Measurements from ENCODE around the gene HOXA6.

HOXA6 gene

DNA sequence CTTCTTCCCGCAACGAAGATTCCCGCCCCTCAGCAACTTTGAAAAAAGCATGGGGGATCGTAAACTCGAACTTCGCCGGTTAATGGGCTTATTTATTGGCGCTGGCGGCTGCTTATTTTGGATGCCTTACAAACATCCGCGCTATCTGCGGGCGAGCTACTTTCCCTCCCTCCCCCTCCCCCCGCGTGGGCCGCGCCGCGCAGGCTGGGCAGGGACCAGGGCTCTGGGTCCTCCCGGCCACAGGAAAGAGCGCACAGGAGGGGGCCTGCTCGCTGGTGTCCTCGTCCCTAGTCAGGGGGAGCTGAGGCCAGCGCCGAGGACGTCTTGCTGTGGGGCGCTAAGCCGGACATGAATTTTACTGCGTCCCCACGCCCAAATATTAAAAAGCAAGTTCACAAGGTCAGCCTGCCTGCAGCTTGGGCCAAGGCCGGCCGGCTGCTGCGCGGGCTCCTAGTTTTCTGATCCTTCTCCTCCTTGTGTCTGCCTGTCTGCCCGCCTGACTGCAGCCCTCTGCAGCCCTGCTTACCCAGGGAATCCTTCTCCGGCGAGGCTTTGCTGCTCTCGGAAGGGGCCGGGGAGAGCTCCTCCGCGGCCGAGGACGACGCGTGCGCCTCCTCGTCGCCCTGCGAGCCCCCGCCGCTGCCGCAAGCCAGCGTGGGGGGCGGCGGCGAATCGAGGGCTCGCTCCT is 25.4 kb upstream of the HOXA6 start:
- no peak for DNase-seq

DNA sequence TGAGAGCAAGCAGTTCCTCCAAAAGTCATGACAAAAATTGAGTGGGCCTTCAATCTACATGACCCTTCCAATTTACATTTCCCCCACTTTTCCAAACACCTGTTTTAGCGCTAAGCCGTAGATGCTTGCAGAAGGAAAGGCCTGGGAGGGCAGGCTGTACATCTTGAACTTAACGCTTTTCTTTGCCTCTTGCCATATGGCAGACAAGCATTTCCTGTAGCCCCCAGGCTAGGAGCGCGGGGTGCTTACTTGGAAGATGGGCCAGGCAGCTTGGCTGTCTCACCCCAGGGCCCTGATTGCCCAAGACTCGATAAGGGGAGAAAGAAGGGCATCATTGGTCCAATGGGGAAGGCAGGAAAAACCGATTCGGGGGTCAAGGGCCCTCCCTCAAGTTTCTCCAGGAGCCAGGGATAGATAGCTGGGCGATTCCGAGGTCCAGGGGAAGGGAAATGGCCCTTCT is 24.8 kb upstream of the HOXA6 start:
- DNase-seq = no peak

DNA sequence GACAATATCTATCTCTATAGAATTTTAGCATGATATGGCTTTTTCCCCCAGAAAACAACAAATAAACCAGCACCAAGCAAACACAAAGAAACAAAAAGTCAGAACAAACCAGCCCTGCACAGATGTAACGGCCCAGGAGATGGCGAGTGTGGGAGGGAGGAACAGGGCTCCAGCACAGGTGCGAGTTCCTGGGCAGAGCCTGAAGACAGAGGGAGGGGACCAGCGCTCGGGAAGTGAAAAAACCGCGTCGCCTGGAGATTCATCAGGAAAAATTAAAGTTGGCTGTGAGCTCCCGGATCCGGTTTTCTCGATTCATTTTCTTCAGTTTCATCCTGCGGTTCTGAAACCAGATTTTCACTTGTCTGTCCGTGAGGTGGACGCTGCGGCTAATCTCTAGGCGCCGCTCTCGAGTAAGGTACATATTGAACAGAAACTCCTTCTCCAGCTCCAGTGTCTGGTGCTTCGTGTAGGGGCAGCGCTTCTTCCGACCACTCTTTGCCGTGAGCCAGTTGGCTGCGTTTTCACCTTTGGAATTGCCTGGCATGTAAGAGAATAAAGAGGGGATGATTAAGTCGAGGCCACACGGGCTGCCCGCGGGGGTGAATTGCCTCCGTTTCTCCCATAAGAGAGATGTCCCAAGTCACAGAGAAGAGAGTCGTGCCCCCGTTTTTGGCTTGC is 24.2 kb upstream of the HOXA6 start:
- no peak for DNase-seq

DNA sequence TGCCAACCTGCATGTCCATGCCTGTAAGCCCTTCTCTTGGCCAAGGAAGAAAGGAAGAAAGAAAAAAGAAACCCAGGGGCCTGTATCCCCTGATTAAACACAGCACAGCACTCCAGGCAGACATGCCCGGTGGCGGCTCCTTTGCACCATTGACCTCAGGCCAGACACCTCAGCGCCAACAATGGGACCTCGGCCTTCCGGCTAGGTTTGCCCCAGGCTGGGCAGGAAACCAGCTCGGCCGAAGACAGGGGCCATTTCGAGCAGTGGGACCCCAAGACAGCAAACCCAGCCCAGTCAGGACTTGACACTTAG is 23.7 kb upstream of the HOXA6 start:
- no peak for DNase-seq

DNA sequence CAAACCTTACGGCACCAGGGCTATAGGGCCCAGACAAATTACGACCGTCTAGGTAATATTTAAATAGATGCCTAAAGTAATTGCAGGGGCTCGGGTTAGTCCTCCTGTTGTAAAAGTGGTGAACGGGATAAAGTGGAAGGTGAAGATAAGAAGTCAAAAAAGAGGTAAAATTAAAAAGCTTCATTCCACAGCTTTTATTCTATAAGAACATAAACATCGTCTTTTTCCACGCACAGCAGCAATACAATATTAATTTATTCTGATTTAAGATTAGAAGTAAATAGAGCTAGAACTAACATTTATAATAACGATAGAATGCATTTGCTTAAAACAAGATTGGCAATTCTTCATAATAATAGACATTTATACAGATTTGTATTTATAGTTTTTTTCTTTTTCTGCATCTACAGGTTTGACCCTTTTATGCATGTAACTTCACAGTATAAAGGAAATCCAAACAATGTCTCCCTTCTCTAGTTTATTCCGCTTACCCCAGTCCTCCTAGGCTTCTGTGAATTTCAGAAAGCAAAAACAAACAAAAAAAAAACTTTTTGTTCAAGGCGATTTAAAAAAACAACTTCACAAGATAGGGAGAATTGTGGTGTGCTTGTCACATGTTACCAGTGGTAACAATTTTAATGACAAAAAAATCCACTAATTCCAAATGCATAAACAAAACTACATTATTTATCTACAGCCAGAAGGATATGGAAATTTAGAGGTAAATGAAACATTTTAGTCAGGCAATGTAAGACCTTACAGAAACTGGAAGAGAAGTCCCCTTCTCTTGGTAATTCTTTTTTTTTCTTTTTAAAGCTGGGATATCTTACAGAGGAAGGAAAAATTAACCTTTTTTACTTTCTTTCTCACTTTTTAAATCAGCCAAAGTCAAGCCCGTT is 23.1 kb upstream of the HOXA6 start:
- no peak for DNase-seq

DNA sequence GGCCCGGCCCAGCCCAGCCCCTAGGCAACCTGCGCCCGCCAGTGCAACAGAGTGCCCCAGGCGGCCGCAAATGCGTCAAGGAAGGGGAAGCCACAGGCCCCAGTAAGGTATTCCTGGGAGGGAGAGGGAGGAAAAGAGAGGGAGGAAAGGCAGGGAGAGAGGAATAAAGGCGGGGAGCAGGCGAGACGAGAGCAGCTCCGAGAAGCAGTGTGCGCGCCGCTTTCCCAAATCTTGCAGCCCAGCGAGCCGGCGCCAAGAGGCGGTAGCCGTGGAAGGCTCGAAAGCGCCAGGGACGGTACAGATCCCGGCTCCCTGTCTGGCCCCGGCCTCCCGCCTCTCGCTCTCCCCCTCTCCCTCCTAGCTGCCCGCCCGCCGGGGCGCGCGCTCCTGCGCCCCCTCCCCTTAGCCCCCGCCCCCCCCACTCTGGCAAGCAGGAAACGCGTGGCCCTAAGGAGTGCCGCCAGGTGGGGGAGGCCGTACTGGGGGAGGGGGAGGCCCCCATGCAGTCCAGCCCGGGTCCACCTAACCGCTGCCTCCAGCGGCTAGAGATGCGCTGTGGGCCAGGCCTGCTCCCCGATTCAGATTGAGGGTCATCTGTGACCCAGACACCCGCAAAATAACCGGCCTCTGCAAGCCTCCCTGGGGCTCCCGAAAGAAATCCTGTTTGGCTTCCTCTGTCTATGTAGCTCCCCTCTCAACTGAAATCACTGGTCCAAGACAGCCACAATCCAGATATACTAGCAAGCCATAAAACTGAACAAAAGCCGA is 22.3 kb upstream of the HOXA6 start:
- DNase-seq = no peak

DNA sequence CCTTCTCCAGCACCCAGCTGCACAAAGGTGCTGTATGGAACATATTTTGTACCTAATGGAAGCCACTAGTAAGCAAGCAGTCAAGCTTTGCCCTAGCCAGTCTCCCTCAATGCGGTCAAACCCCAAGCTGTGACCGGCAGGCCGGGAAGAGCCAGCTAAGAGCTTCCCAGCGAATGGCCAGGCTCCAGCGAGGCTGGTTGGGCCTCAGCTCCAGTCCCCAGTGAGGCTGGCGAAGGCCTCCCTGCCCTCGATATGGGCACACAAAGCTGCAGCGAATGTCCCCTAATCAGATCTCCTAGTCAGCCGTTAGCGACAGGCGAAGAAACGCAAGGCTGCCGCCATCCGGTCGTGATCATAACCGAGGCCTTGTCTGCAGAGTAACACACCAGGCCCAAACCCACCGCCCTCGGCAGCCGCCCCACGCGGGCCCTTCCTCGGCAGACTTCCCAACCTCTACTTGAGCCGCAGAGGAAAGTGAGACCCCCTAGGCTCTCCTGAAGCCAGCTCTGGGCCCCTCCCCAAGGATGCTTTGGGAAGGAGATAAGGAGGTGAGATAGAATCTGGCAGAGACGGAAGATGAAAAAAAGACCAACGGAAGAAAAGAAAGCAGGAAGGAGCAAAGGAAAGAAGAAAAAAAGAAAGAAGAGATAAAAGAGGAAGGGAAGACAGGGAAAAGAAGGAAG is 20.8 kb upstream of the HOXA6 start:
- DNase-seq = no peak

DNA sequence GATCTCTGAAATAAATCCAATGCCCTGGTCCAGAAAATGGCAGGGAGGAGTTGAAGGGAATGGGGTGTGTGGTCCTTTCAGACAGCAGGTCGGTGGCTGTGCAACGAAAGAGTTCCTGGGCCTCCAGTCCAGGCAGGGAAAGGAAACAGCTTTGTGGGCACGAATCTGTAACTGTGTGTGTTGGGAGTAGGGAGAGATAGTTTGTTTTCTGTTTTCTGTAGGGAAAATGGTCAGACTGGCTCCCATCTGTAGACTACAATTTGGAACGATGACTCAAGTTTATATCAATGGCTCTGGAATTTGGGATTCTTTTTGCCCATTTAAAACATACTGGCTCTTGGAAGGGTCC is 20.3 kb upstream of the HOXA6 start:
- no peak for DNase-seq

DNA sequence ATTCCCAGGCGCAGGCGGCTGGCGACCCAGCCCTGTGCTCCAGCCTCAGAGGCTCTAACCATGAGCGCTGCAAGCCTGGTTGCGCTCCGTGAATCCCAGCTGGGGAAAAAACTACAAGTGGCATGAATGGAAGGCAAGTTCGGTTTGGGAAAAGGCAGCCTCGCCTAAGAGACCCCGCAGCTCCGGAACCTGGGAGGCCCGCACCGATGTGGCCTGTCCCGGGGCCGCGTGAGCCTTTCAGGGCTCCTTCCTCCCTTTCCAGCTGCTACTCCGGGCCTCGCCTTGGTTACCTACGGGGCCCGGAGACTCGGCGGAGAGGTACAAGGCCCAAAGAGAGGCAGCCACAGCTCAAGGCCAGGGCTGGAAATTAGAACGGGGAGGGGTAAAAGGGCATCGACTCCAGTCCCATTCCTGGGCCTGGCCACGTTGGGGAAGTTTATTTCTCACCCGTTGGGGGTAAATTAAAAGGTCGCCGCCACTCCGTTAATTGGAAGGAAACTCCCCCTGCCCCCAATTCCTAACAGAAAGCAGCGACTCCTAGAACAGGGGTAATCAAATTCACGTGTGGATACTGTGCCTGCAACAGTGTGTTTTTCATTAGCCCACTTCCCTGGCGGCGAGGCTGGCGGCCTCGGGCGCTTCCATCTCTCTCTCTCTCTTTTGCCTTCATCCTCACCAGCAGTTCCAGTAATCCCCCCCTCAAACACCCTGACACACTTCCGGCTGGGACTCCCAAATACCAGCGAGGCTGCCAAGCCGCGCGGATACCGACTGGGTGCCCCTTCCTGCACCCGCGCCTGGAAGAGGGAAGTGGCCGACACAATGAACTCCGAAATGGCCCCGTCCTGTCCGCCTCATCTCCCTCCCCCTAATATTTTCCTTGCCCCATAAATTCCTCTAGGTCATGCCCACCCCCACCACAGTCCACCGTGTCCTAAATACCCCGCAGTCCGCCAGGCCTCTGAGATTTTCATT is 19.2 kb upstream of the HOXA6 start:
- DNase-seq = no peak

DNA sequence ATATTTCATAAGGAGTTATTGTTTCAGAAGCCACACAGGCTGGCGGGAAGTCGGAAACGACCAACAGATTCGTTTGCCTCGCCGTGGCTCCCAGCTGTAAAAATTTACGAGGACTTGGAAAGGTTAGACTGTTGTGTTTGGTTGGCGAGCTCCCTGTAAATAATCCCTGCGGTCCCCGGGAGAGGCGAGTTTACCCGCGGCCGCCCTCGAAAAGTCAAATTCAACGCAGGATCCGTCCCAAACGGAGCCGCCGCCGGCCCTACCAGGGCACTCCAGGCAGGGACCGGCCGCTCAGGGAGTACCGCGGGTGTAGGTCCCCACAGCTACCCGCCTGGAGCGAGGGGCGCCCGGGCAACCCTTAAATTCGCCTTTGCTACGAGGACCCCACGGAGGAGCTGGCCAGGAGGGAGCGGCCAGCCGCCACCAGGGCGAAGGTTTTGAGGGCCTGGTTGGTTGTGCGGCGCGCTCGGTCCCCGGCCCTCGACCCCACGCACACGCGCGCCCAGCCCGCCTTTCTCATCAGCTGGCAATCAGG is 18.5 kb upstream of the HOXA6 start:
- DNase-seq = no peak

DNA sequence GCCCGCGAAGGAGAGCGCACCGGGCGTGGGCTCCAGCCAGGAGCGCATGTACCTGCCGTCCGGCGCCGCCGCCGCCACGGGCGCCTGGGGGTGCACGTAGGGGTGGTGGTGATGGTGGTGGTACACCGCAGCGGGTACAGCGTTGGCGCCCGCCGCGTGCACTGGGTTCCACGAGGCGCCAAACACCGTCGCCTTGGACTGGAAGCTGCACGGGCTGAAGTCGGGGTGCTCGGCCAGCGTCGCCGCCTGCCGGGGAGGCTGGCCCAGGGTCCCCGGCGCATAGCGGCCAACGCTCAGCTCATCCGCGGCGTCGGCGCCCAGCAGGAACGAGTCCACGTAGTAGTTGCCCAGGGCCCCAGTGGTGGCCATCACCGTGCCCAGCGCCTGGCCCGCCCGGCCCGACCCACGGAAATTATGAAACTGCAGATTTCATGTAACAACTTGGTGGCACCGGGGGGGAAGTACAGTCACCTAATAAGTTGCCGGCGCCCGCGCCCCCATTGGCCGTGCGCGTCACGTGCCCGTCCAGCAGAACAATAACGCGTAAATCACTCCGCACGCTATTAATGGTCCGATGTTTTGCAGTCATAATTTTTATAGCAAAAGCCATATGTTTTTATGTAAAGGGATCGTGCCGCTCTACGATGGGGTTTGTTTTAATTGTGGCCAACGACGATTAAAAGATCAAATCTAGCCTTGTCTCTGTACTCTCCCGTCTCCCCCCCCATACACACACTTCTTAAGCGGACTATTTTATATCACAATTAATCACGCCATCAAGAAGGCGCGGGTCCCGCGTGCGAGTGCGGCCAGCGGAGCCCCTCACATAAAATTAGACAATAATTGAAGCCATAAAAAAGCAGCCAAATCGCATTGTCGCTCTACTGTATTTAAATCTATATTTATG is 17.8 kb upstream of the HOXA6 start, which contains the start of gene HOXA9:
TSS of gene HOXA9 (minus strand) at position 449 of the 907 bp plus-strand sequence. CDS start at position 369, 80 bp downstream.
- DNase-seq = no peak

DNA sequence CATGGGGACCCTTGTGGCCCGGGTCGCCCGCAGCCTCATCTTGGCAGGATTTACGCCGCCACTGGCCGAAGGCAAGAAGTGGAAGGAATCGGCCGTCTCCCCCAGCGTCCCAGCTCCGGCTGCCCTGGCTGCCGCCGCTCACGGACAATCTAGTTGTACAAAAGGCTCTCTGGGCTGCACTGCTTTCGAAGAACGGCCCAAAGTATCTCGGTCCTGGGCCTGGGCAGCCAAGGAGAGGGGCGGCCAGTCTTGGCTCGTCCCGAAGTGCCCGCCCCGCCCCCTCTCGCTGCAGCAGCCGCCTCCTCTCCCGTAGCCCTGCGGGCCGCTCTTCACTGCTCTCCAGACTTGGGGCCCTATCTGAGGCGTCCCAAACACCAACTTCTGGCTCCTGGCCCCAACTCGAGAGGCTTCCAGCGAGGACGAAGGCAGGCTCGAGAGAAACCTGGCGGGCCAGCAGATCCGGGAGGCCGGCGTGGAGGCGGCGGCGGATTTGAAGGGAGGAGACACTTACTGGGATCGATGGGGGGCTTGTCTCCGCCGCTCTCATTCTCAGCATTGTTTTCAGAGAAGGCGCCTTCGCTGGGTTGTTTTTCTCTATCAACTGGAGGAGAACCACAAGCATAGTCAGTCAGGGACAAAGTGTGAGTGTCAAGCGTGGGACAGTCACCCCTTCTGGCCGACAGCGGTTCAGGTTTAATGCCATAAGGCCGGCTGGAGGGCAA is 17.0 kb upstream of the HOXA6 start:
- no peak for DNase-seq

DNA sequence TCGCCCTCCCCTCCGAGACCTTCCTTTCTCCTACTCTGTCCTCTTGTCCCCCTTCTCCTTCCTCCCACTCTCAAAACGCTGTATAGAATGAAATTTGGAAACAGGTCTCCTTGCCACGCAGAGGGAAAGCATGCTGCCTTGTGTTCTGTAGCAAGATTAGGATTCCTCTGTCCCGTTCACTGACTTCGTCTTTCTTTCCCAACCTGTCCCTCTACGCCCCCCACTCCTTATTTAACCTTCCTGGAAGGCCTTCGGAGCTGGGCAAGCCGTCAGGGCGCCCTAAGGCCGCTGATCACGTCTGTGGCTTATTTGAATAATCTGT is 16.4 kb upstream of the HOXA6 start:
- DNase-seq = no peak

DNA sequence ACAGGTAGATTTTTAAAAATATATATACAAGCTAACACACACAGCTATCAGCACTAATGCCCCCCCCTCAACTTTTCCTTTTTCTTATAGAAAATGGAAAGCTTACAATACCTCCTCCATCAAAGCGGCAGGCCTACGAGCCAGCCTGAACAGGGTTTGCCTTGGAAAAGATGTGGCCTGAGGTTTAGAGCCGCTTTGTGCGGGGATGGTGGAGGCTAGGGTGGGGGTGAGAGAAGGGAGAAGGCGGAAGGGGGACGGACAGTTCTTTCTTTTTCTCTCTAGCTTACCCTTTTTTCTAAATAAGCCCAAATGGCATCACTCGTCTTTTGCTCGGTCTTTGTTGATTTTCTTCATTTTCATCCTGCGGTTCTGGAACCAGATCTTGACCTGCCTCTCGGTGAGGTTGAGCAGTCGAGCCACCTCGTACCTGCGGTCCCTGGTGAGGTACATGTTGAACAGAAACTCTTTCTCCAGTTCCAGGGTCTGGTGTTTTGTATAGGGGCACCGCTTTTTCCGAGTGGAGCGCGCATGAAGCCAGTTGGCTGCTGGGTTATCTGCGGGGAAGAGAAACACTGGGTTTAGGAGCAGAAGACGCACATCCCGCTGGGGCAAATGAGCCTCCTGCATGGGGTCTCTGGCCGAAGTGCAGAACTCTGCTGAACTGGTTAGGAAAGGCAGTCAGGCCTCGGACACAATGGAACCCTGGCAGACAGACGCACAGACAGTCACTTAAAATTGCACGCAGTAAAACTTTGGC is 15.9 kb upstream of the HOXA6 start:
- no peak for DNase-seq

DNA sequence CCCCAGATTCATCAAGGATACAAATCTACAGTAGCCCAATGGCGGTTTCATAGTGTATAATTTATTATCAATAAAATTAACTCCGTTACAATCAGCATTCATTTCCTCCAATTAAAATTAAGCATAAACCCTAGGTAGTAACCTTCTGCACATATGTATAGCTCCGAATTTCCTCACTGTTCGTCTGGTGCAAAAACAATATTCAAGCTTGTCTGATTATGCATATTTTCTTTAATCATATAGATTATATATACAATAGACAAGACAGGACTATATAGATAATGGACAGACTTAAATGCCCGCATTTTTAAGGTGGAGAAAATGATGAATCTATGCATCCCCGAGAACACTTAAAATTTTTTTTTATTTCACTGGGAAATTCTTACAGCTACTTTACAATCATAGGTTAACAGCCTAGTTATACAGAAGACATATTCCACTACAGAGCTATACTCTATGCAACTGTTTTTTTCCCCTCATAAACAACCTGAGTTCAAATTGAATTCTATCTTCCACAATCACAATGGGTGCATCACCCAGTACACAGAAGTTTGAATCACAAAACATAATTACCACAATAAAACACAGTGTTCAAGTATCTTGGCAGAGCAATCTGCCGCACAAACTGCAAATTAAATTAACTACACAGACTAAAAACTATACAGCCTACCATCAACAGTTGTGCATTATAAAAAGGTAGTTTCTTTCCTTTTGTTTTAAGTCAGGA is 15.2 kb upstream of the HOXA6 start:
- no peak for DNase-seq

DNA sequence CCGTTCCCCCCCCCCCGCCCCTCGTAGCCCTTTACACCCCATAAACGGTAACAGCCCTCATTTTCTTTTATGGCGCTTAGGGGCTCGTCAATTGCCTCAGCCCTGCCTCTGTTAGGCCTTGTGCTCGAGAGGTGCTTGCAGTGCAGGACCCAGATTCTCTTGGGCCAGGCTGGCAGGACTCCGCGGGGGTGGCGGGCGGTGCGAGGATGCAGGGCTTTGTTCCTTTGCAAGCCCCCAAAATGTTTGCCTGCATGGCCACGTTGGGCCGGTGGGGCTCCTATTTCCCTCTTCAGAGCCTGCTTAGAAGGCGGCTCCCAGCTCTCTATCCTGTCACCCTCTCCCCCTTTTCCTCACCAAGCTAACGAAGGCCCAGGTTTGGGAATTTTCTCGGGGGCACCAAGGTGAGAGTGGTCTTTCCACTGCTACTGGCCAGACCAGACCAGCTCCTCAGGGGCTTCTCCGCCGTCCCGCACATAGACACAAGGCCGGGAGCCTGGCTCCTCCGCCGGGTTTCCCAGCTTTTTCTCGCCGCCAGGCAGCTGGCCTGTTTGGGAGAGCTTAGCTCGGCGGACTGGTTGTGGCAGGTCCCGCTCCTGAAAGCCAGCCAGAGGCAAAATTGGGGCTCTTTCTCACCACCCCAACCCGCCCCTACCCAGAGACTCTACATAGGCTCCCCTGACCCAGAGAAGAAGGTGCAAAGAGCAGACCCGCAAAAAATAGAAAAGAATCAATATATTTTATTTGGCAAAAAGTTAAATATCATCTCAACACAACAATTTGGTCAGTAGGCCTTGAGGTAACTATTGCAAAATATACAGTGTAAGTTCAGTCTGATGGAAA is 14.4 kb upstream of the HOXA6 start:
- no peak for DNase-seq

DNA sequence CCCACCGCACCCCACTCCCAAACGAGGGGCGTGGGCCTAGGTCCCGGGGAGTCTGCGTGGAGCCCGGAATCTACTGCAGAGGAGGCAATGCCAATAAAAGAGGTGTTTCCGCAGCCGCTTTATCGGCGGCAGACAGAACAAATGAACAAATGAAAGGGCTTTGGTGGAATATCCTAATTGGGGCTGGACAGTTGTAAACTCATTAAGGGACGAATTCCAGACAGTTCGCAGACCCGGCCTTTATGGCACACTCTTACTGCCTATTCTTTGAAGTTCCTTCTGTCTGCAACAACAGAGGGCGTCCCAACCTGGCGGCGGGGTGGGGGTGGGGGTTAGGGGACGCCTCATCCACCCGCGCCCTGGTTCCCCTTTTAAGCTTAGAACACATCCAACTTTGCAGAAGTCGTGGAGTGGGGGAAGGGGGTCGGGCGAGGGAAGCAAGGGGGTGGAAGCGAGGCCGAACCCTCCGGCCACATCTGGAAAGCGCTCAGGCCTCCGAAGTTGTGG is 13.7 kb upstream of the HOXA6 start:
- DNase-seq = no peak
